Memory B cell (primary cell): ENCODE results near the gene LBX2.

Source experiments
- ATAC-seq: fragments of 150-1000 bp; cut with Tn5 transposase; 2 replicates; pipeline ENCODE4 v1.10.0; 2021; ENCODE audit warnings: low read depth, mild to moderate bottlenecking, moderate library complexity
- DNase-seq, 2 donors: peaks; one replicate each; pipeline ENCODE4 v3.0.0; 2022; ENCODE audit warnings: low spot score in 2 of 2
- H3K27ac Mint-ChIP-seq: one replicate; pipeline ENCODE4 v1.8.0; 2022; ENCODE audit warnings: mild to moderate bottlenecking, moderate library complexity, mixed read lengths
- H3K27me3 Mint-ChIP-seq: one replicate; pipeline ENCODE4 v1.8.0; 2022; ENCODE audit warnings: mixed read lengths
- H3K36me3 Mint-ChIP-seq: one replicate; pipeline ENCODE4 v1.8.0; 2022; ENCODE audit warnings: mild to moderate bottlenecking, mixed read lengths
- H3K4me1 Mint-ChIP-seq: one replicate; pipeline ENCODE4 v1.8.0; 2022; ENCODE audit warnings: mixed read lengths
- H3K4me3 Mint-ChIP-seq: one replicate; pipeline ENCODE4 v1.8.0; 2022; ENCODE audit warnings: mild to moderate bottlenecking, moderate library complexity, mixed read lengths
- H3K9me3 Mint-ChIP-seq: one replicate; pipeline ENCODE4 v1.8.0; 2022; ENCODE audit warnings: mixed read lengths

The LBX2 gene

GRCh38 chr2:74499267-74499939 lies at the start of gene LBX2:
LBX2 (minus strand) TSS chr2:74499603; CDS start chr2:74499537, 66 bp downstream.
- Mint-ChIP-seq H3K27ac (peak within 1 kb of the TSS; percentile 17), H3K4me1 (peaks cover 16% of the 10 kb centered on the region)

GRCh38 chr2:74548285-74548899 lies 49.0 kb upstream of the LBX2 start:
- Mint-ChIP-seq H3K9me3 (no peaks in the 10 kb centered on the region), H3K4me3 (peak overlapping the region; percentile 78), H3K36me3 (peaks cover 2% of the 10 kb centered on the region), H3K27ac (peak overlapping the region; percentile 10), H3K4me1 (peaks cover 26% of the 10 kb centered on the region), H3K27me3 (peaks cover 15% of the 10 kb centered on the region)
- ATAC-seq (no peak), DNase-seq (no peak)

More at GRCh38 chr2:74499267-74499939, at the start of gene LBX2:
- DNase-seq: peak in 1 of 2 donors; percentile 40
- ATAC-seq: peak; percentile 34
- H3K36me3 Mint-ChIP-seq: peaks cover 2% of the 10 kb centered on the region
- H3K9me3 Mint-ChIP-seq: no peaks in the 10 kb centered on the region
- H3K27me3 Mint-ChIP-seq: peaks cover 22% of the 10 kb centered on the region
- peak within 1 kb of the TSS; percentile 82 for H3K4me3 Mint-ChIP-seq

GRCh38 chr2:74546004-74546403 lies 46.6 kb upstream of the LBX2 start:
- ATAC-seq (no peak), DNase-seq (no peak)
- Mint-ChIP-seq H3K9me3 (no peaks in the 10 kb centered on the region), H3K27me3 (peaks cover 12% of the 10 kb centered on the region), H3K4me3 (no peak overlapping the region), H3K27ac (no peak overlapping the region), H3K4me1 (peaks cover 10% of the 10 kb centered on the region), H3K36me3 (peaks cover 3% of the 10 kb centered on the region)

GRCh38 chr2:74544634-74545033 lies 45.2 kb upstream of the LBX2 start:
- DNase-seq (no peak), ATAC-seq (peak; percentile 32)
- Mint-ChIP-seq H3K9me3 (no peaks in the 10 kb centered on the region), H3K27ac (no peak overlapping the region), H3K4me1 (peaks cover 12% of the 10 kb centered on the region), H3K36me3 (peaks cover 3% of the 10 kb centered on the region), H3K27me3 (peaks cover 8% of the 10 kb centered on the region), H3K4me3 (no peak overlapping the region)

- peaks cover 3% of the 10 kb centered on the region for H3K27me3 Mint-ChIP-seq
- peaks cover 3% of the 10 kb centered on the region for H3K9me3 Mint-ChIP-seq
- H3K4me3 Mint-ChIP-seq: no peak overlapping the region
Measured at GRCh38 chr2:74542978-74543377, 43.6 kb upstream of the LBX2 start.

GRCh38 chr2:74540291-74540690 lies 40.9 kb upstream of the LBX2 start:
- H3K4me1 Mint-ChIP-seq: peaks cover 25% of the 10 kb centered on the region
- H3K9me3 Mint-ChIP-seq: peaks cover 3% of the 10 kb centered on the region
- no peaks in the 10 kb centered on the region for H3K27me3 Mint-ChIP-seq
- no peak for DNase-seq
- no peak overlapping the region for H3K27ac Mint-ChIP-seq
- no peak for ATAC-seq
- peak overlapping the region; percentile 44 for H3K4me3 Mint-ChIP-seq
- peaks cover 5% of the 10 kb centered on the region for H3K36me3 Mint-ChIP-seq

More at GRCh38 chr2:74542978-74543377, 43.6 kb upstream of the LBX2 start:
- Mint-ChIP-seq H3K27ac (no peak overlapping the region), H3K36me3 (peaks cover 6% of the 10 kb centered on the region), H3K4me1 (peaks cover 18% of the 10 kb centered on the region)
- ATAC-seq (no peak), DNase-seq (no peak)

GRCh38 chr2:74538881-74539339 lies 39.5 kb upstream of the LBX2 start:
- peaks cover 3% of the 10 kb centered on the region for H3K9me3 Mint-ChIP-seq
- no peaks in the 10 kb centered on the region for H3K27me3 Mint-ChIP-seq
- H3K36me3 Mint-ChIP-seq: peaks cover 5% of the 10 kb centered on the region
- H3K27ac Mint-ChIP-seq: peak overlapping the region; percentile 99
- peak in 1 of 2 donors; percentile 29 for DNase-seq
- peaks cover 25% of the 10 kb centered on the region for H3K4me1 Mint-ChIP-seq
- peak overlapping the region; percentile 94 for H3K4me3 Mint-ChIP-seq
- peak; percentile 96 for ATAC-seq

- Mint-ChIP-seq H3K4me3 (no peak overlapping the region), H3K27ac (peak overlapping the region; percentile 99), H3K27me3 (no peaks in the 10 kb centered on the region), H3K4me1 (peaks cover 27% of the 10 kb centered on the region), H3K9me3 (peaks cover 3% of the 10 kb centered on the region), H3K36me3 (peaks cover 3% of the 10 kb centered on the region)
- no peak for DNase-seq
- no peak for ATAC-seq
Measured at GRCh38 chr2:74537140-74537539, 37.7 kb upstream of the LBX2 start.

- Mint-ChIP-seq H3K36me3 (peaks cover 3% of the 10 kb centered on the region), H3K27me3 (no peaks in the 10 kb centered on the region), H3K27ac (no peak overlapping the region), H3K4me1 (peaks cover 34% of the 10 kb centered on the region), H3K9me3 (peaks cover 3% of the 10 kb centered on the region), H3K4me3 (no peak overlapping the region)
- ATAC-seq (no peak), DNase-seq (no peak)
Measured at GRCh38 chr2:74536166-74536950, 37.0 kb upstream of the LBX2 start.

- Mint-ChIP-seq H3K27ac (no peak overlapping the region), H3K36me3 (peaks cover 3% of the 10 kb centered on the region), H3K4me1 (peaks cover 40% of the 10 kb centered on the region), H3K4me3 (no peak overlapping the region), H3K9me3 (peaks cover 3% of the 10 kb centered on the region), H3K27me3 (no peaks in the 10 kb centered on the region)
- ATAC-seq (no peak), DNase-seq (no peak)
Measured at GRCh38 chr2:74535440-74535965, 36.1 kb upstream of the LBX2 start.

GRCh38 chr2:74534411-74534810 lies 35.0 kb upstream of the LBX2 start:
- H3K4me1 Mint-ChIP-seq: peaks cover 37% of the 10 kb centered on the region
- H3K4me3 Mint-ChIP-seq: no peak overlapping the region
- no peak overlapping the region for H3K27ac Mint-ChIP-seq
- peaks cover 3% of the 10 kb centered on the region for H3K36me3 Mint-ChIP-seq
- DNase-seq: no peak
- H3K27me3 Mint-ChIP-seq: no peaks in the 10 kb centered on the region
- ATAC-seq: no peak
- H3K9me3 Mint-ChIP-seq: peaks cover 3% of the 10 kb centered on the region

GRCh38 chr2:74533464-74533863 lies 34.1 kb upstream of the LBX2 start:
- no peak for ATAC-seq
- H3K9me3 Mint-ChIP-seq: no peaks in the 10 kb centered on the region
- H3K27me3 Mint-ChIP-seq: no peaks in the 10 kb centered on the region
- peaks cover 34% of the 10 kb centered on the region for H3K4me1 Mint-ChIP-seq
- H3K4me3 Mint-ChIP-seq: no peak overlapping the region
- no peaks in the 10 kb centered on the region for H3K36me3 Mint-ChIP-seq
- H3K27ac Mint-ChIP-seq: peak overlapping the region; percentile 61
- no peak for DNase-seq

GRCh38 chr2:74532222-74532621 lies 32.8 kb upstream of the LBX2 start:
- ATAC-seq (no peak), DNase-seq (no peak)
- Mint-ChIP-seq H3K9me3 (no peaks in the 10 kb centered on the region), H3K27ac (peak overlapping the region; percentile 94), H3K36me3 (peaks cover 8% of the 10 kb centered on the region), H3K27me3 (no peaks in the 10 kb centered on the region), H3K4me1 (peaks cover 36% of the 10 kb centered on the region), H3K4me3 (peak overlapping the region; percentile 19)

- Mint-ChIP-seq H3K27me3 (no peaks in the 10 kb centered on the region), H3K36me3 (peaks cover 12% of the 10 kb centered on the region), H3K9me3 (no peaks in the 10 kb centered on the region), H3K4me1 (peaks cover 39% of the 10 kb centered on the region), H3K4me3 (no peak overlapping the region), H3K27ac (peak overlapping the region; percentile 94)
- ATAC-seq: no peak
- no peak for DNase-seq
Measured at GRCh38 chr2:74531666-74532065, 32.3 kb upstream of the LBX2 start.
